ENCODE data around the gene SHISAL1.

The SHISAL1 gene

GRCh38 chr22:44342347-44342956 is 29.7 kb upstream of the SHISAL1 start:
- DNase-seq (ENCODE audit: low read depth): no peak

GRCh38 chr22:44341431-44342346 is 28.9 kb upstream of the SHISAL1 start:
- no peak for DNase-seq (ENCODE audit: low read depth)

GRCh38 chr22:44340271-44341239 is 27.8 kb upstream of the SHISAL1 start:
- DNase-seq (ENCODE audit: low read depth): no peak

GRCh38 chr22:44338906-44339305 is 26.2 kb upstream of the SHISAL1 start:
- no peak for DNase-seq (ENCODE audit: low read depth)

- no peak for DNase-seq (ENCODE audit: low read depth)
Measured at GRCh38 chr22:44338177-44338810, 25.5 kb upstream of the SHISAL1 start.

- DNase-seq (ENCODE audit: low read depth): no peak
Measured at GRCh38 chr22:44337678-44338004, 24.9 kb upstream of the SHISAL1 start.

- no peak for DNase-seq (ENCODE audit: low read depth)
Measured at GRCh38 chr22:44336962-44337677, 24.4 kb upstream of the SHISAL1 start.

GRCh38 chr22:44335903-44336803 is 23.4 kb upstream of the SHISAL1 start:
- DNase-seq (ENCODE audit: low read depth): no peak

GRCh38 chr22:44335066-44335839 is 22.5 kb upstream of the SHISAL1 start:
- no peak for DNase-seq (ENCODE audit: low read depth)

GRCh38 chr22:44333847-44334635 is 21.3 kb upstream of the SHISAL1 start:
- no peak for DNase-seq (ENCODE audit: low read depth)

GRCh38 chr22:44332946-44333345 is 20.2 kb upstream of the SHISAL1 start:
- no peak for DNase-seq (ENCODE audit: low read depth)

GRCh38 chr22:44331881-44332714 is 19.3 kb upstream of the SHISAL1 start:
- no peak for DNase-seq (ENCODE audit: low read depth)

GRCh38 chr22:44330744-44331660 is 18.3 kb upstream of the SHISAL1 start:
- DNase-seq (ENCODE audit: low read depth): no peak

GRCh38 chr22:44330188-44330743 is 17.5 kb upstream of the SHISAL1 start:
- no peak for DNase-seq (ENCODE audit: low read depth)

GRCh38 chr22:44329179-44329796 is 16.5 kb upstream of the SHISAL1 start:
- no peak for DNase-seq (ENCODE audit: low read depth)

- DNase-seq (ENCODE audit: low read depth): no peak
Measured at GRCh38 chr22:44328762-44329161, 16.0 kb upstream of the SHISAL1 start.
